Measurements from ENCODE around the gene PAGR1. TPM values are rescaled to one million over a fixed set of nuclear protein-coding genes. Genes with fewer than 3 reads are reported as not detected.

PAGR1 gene
- total and polyA plus RNA-seq, 2 of the 13 experiments (the other 11 are each of a cell fraction or from before 2014, with no cell fraction given): 9.8 to 66.4 TPM

DNA sequence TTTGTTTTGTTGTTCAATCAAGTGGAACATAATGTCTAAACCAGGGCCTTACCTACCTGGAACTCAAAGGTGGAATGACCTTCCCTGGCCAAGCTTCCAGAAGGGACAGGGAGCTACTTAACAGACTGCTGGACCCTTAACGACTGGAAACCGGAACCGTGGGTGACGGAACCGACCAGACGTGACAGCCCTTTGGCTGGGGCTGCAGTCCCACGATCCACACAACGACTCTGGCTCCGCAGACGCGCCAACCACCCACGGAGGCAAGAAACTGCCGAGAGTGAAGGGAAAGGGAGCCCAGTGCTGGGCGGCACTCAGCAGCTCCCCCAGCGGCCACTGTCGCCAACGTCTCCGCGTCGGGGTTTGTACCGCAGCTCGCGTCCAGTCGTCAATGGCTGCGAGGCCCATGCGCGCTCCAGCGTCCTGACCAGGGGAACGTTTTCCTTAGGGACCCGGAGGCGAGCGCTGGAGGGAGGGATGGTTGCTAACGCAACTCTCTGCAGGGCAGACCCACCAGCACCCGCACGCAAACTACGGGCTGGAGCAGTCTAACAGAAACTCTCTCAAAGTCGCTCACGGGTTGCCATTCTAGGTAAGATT is 31.0 kb upstream of the PAGR1 start (continued):
- TF ChIP-seq ZNF674 (CRISPR knock-in tag; IDR thresholded peaks at IDR 0.05; ENCODE audit: low read depth) (no peak), KDM5A (IDR thresholded peaks at IDR 0.05; ENCODE audit: borderline replicate concordance, low read length) (no peak), MEIS1 (CRISPR knock-in tag; IDR thresholded peaks at IDR 0.05; ENCODE audit: borderline replicate concordance) (no peak), HDAC2 (CRISPR knock-in tag; IDR thresholded peaks at IDR 0.05) (peak; percentile 77; the same call in 1 of the 2 replicates), MYC (CRISPR knock-in tag; IDR thresholded peaks at IDR 0.05; ENCODE audit: borderline replicate concordance) (peak; percentile 56; the same call in 1 of the 2 replicates), ZNF746 (CRISPR knock-in tag; IDR thresholded peaks at IDR 0.05) (no peak), ZNF232 (CRISPR knock-in tag; IDR thresholded peaks at IDR 0.05; ENCODE audit: borderline replicate concordance) (no peak), NFYC (CRISPR knock-in tag; IDR thresholded peaks at IDR 0.05) (no peak), REPIN1 (CRISPR knock-in tag; IDR thresholded peaks at IDR 0.05; ENCODE audit: borderline replicate concordance, low read depth) (peak; percentile 61; the same call in 1 of the 2 replicates), KLF9 (CRISPR knock-in tag; IDR thresholded peaks at IDR 0.05; ENCODE audit: low read depth) (no peak), TSC22D2 (CRISPR knock-in tag; IDR thresholded peaks at IDR 0.05; ENCODE audit: borderline replicate concordance) (0 out of 2 replicates have a peak, but pooled peaks have one; percentile 42), MTF2 (CRISPR knock-in tag; IDR thresholded peaks at IDR 0.05; ENCODE audit: borderline replicate concordance) (no peak), HOXA7 (CRISPR knock-in tag; IDR thresholded peaks at IDR 0.05) (no peak), RAD51 (IDR thresholded peaks at IDR 0.05; ENCODE audit: borderline replicate concordance) (no peak), NFRKB (IDR thresholded peaks at IDR 0.05) (no peak), ZBTB3 (CRISPR knock-in tag; IDR thresholded peaks at IDR 0.05; ENCODE audit: borderline replicate concordance, low read depth) (no peak), ERF (CRISPR knock-in tag; IDR thresholded peaks at IDR 0.05) (peak; percentile 86; the same call in 1 of the 2 replicates), CCDC6 (CRISPR knock-in tag; IDR thresholded peaks at IDR 0.05) (no peak), BRCA1 (CRISPR knock-in tag; IDR thresholded peaks at IDR 0.05) (no peak), ZNF282 (IDR thresholded peaks at IDR 0.05; ENCODE audit: partially characterized antibody) (no peak), ZNF432 (CRISPR knock-in tag; IDR thresholded peaks at IDR 0.05; ENCODE audit: borderline replicate concordance) (no peak), ZFP82 (CRISPR knock-in tag; IDR thresholded peaks at IDR 0.05; ENCODE audit: borderline replicate concordance) (no peak), WIZ (CRISPR knock-in tag; IDR thresholded peaks at IDR 0.05) (no peak)
- TF ChIP-seq, protein P1, sequence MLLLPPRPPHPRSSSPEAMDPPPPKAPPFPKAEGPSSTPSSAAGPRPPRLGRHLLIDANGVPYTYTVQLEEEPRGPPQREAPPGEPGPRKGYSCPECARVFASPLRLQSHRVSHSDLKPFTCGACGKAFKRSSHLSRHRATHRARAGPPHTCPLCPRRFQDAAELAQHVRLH (CRISPR knock-in tag; IDR thresholded peaks at IDR 0.05; ENCODE audit: borderline replicate concordance, low read depth): peak; percentile 85; the same call in 1 of the 2 replicates
- TF ChIP-seq, protein P2, sequence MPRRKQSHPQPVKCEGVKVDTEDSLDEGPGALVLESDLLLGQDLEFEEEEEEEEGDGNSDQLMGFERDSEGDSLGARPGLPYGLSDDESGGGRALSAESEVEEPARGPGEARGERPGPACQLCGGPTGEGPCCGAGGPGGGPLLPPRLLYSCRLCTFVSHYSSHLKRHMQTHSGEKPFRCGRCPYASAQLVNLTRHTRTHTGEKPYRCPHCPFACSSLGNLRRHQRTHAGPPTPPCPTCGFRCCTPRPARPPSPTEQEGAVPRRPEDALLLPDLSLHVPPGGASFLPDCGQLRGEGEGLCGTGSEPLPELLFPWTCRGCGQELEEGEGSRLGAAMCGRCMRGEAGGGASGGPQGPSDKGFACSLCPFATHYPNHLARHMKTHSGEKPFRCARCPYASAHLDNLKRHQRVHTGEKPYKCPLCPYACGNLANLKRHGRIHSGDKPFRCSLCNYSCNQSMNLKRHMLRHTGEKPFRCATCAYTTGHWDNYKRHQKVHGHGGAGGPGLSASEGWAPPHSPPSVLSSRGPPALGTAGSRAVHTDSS (CRISPR knock-in tag; conservative IDR thresholded peaks at IDR 0.05): no peak
- TF ChIP-seq, protein P3, sequence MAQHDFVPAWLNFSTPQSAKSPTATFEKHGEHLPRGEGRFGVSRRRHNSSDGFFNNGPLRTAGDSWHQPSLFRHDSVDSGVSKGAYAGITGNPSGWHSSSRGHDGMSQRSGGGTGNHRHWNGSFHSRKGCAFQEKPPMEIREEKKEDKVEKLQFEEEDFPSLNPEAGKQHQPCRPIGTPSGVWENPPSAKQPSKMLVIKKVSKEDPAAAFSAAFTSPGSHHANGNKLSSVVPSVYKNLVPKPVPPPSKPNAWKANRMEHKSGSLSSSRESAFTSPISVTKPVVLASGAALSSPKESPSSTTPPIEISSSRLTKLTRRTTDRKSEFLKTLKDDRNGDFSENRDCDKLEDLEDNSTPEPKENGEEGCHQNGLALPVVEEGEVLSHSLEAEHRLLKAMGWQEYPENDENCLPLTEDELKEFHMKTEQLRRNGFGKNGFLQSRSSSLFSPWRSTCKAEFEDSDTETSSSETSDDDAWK (CRISPR knock-in tag; IDR thresholded peaks at IDR 0.05): no peak
- TF ChIP-seq, protein P4, sequence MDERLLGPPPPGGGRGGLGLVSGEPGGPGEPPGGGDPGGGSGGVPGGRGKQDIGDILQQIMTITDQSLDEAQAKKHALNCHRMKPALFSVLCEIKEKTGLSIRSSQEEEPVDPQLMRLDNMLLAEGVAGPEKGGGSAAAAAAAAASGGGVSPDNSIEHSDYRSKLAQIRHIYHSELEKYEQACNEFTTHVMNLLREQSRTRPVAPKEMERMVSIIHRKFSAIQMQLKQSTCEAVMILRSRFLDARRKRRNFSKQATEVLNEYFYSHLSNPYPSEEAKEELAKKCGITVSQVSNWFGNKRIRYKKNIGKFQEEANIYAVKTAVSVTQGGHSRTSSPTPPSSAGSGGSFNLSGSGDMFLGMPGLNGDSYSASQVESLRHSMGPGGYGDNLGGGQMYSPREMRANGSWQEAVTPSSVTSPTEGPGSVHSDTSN (CRISPR knock-in tag; IDR thresholded peaks at IDR 0.05): no peak
- TF ChIP-seq, protein P5, sequence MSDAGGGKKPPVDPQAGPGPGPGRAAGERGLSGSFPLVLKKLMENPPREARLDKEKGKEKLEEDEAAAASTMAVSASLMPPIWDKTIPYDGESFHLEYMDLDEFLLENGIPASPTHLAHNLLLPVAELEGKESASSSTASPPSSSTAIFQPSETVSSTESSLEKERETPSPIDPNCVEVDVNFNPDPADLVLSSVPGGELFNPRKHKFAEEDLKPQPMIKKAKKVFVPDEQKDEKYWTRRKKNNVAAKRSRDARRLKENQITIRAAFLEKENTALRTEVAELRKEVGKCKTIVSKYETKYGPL (CRISPR knock-in tag; IDR thresholded peaks at IDR 0.05): no peak

Measured in HepG2 (cell line).